Gastroesophageal sphincter (tissue), 3 donors: ENCODE results near the gene MBL2.

Experiments used
- CTCF ChIP-seq, 4 experiments: fragments of 200-600 bp in 2 of 4; fragments of 450-650 bp in 2 of 4; sonication (generic) in 1 of 4; IDR thresholded peaks; one replicate each; pipeline ENCODE4 v1.5.1; 2017 to 2019; ENCODE audit warnings: antibody characterized with exemption in 4 of 4, mild to moderate bottlenecking in 2 of 4, moderate library complexity in 2 of 4
- EP300 ChIP-seq: sonication (generic); formaldehyde crosslinking; IDR thresholded peaks from one replicate; pipeline ENCODE4 v1.6.1; 2017; ENCODE audit warnings: antibody characterized with exemption, mild to moderate bottlenecking
- POLR2AphosphoS5 ChIP-seq: sonication (generic); formaldehyde crosslinking; IDR thresholded peaks from one replicate; pipeline ENCODE4 v1.6.1; 2017; ENCODE audit warnings: antibody characterized with exemption

GRCh38 chr10:52772623-52773022, at the start of gene MBL2:
- TF ChIP-seq CTCF (IDR thresholded peaks at IDR 0.05): no peak
- no peak for TF ChIP-seq EP300
- no peak for TF ChIP-seq POLR2AphosphoS5
